Measurements from ENCODE around the gene SMAD7. TPM values are rescaled to one million over a fixed set of nuclear protein-coding genes. Genes with fewer than 3 reads are reported as not detected.

SMAD7 gene
- total and polyA plus RNA-seq, 8 donors = 4.2 to 22.4 (median 6.8) TPM

DNA sequence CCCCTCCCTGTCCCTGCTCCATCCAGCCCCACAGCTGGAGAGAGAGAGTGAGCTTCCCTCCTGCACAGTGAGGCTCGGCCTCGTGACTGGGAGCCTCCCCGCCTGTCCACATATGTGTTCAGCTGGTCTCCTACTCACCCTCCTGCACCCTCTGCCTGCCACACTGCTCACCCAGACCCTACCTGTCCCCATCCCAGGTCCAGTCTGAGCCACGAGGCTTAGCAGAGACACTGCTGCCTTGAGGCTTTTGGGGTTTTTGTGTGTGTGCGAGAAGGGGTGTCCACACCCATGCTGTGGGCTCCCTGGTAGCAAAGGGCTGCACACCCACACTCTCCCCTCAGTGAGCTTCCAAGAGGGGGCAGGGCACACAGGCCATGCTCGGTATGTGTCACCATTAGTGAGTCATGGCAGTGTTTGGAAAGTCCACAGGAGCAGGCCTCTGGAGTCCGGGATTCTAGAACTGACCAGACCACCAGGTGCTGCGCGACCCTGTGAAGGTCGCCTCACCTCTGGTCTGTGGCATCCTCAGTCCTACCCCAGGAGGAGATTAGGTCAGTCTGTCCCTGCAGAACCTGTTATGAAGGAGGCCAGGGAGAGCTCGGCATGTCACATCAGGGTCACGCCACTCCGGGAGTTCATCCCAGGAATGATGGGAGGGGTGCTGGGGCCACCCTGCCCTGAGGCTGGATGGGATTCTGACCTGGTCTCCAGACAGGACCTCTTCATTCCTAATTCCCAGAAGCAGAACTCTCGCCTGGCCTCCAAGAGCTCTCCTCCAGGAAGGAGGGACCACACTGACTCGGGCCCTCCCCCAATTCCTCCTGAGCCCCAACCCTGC, 39.9 kb upstream of the SMAD7 start:
- Histone ChIP-seq H3K4me3 (no peak overlapping the region), H3K27me3 (no peaks in the 10 kb centered on the region), H3K9me3 (no peaks in the 10 kb centered on the region), H3K36me3 (no peaks in the 10 kb centered on the region), H3K27ac (no peak overlapping the region), H3K4me1 (peaks cover 0 to 4% (median 0%) of the 10 kb centered on the region in 3 donors)
- DNase-seq = no peak
- TF ChIP-seq, protein P1, sequence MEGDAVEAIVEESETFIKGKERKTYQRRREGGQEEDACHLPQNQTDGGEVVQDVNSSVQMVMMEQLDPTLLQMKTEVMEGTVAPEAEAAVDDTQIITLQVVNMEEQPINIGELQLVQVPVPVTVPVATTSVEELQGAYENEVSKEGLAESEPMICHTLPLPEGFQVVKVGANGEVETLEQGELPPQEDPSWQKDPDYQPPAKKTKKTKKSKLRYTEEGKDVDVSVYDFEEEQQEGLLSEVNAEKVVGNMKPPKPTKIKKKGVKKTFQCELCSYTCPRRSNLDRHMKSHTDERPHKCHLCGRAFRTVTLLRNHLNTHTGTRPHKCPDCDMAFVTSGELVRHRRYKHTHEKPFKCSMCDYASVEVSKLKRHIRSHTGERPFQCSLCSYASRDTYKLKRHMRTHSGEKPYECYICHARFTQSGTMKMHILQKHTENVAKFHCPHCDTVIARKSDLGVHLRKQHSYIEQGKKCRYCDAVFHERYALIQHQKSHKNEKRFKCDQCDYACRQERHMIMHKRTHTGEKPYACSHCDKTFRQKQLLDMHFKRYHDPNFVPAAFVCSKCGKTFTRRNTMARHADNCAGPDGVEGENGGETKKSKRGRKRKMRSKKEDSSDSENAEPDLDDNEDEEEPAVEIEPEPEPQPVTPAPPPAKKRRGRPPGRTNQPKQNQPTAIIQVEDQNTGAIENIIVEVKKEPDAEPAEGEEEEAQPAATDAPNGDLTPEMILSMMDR (IDR thresholded peaks at IDR 0.05) = no peak
- intact Hi-C loops (cut with DNase I) = no loop called here
- WGBS, 2 donors = 81 to 90% methylated on average over 10 to 15 of the region's 15 CpGs
- peak in 3 of 4 donors; percentile 35 to 58 (median 56) for ATAC-seq
- no peak for FAIRE-seq

DNA sequence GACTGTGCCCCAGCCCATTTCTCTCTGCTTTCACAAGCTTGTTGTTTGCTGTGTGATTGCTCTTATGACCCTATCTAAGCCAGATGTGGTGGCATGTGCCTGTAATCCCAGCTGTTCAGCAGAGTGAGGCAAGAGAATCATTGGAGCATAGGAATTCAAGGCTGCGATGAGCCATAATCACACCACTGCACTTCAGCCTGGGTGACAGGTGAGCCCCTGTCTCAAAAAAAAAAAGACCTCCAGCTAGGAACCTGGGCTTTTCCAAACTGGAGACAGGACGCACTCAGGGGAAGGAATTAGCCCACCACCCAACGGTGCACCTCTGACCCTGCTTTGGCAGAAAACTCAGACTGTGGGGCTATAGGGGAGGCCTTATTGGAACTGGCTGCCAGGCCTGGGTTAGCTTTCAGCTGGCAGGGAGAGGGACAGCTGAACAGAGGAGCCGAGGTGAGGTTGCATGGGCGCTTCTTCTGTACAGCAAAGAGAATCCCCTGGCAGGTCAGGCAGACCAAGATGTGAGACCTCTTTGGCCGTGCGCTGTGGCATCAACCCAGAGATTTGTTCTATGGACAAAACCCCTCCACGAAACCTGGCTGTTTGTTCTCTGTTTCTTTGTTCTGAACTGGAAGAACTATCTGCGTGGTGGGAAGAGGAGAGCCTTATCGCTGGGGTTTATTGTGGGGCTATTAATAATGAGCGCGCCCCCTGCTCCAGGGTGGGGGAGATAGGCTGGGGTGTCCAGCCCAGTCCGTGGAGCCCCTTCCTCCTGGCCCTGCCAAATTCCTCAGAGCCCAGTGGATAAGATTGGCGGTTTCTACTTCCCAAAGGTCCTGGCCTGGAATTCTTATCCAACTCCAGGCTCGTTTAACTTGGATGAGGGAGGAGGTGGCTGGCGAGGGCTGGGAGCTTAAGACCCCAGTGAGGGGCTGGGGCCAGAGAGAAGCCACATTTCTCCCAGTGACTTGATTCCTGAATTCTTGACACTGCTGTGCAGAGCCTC, 38.8 kb upstream of the SMAD7 start:
- H3K9me3 ChIP-seq = no peaks in the 10 kb centered on the region
- no peak for FAIRE-seq
- no peak overlapping the region for H3K27ac ChIP-seq
- H3K4me1 ChIP-seq = peaks cover 0 to 4% (median 0%) of the 10 kb centered on the region in 3 donors
- no peaks in the 10 kb centered on the region for H3K27me3 ChIP-seq
- no peak overlapping the region for H3K4me3 ChIP-seq
- intact Hi-C loops (cut with DNase I) = no loop called here
- TF ChIP-seq, protein P1 (IDR thresholded peaks at IDR 0.05) = no peak
- no peak for ATAC-seq
- no peaks in the 10 kb centered on the region for H3K36me3 ChIP-seq
- DNase-seq = peak in 1 of 6 donors; percentile 39
- WGBS, 2 donors = 75 to 80% methylated on average over 16 of the region's 16 CpGs

DNA sequence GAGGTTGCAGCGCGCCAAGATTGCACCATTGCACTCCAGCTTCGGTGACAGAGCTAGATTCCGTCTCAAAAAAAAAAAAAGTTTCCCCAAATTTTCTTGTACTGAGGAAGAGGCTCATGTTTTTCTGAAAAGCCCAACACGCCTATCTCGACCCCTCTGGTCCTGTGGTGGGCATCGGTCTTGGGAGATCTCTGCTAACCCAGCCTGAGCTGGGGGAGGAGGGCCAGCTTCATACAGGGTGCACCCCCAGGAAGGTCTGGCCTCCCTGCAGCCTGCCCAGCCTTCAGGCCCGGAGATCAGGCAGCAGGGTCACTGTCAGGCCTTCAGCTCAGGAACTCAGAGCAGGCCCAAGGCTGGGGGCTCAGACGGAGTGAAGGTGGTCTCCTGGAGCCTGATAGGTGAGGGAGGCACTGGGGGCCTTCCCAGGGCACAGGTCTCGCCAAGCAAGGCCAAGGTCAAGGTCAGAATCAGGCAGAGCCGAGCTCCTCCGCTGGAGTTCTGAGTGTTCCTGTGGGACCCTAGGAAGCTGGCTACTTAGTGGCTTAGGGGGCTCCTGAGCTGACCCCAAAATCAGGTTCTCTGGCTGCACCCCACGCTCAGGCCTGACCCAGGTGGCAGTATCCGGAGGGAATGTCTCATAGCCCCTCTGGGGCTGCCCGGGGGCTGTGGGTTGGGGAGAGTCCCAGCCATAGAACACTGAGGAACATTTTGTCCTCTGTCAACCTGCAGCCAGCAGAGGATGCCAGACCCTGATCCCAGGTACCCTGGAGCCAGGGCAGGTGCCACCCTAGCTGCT, 37.9 kb upstream of the SMAD7 start:
- TF ChIP-seq, protein P1 (IDR thresholded peaks at IDR 0.05) = no peak
- Histone ChIP-seq H3K27ac (no peak overlapping the region), H3K4me3 (no peak overlapping the region), H3K4me1 (no peaks in the 10 kb centered on the region), H3K36me3 (no peaks in the 10 kb centered on the region), H3K27me3 (no peaks in the 10 kb centered on the region), H3K9me3 (no peaks in the 10 kb centered on the region)
- ATAC-seq = no peak
- intact Hi-C loops (cut with DNase I) = no loop called here
- FAIRE-seq = no peak
- peak in 1 of 6 donors; percentile 42 for DNase-seq
- WGBS, 2 donors = 86 to 87% methylated on average over 15 of the region's 15 CpGs

GRCh38 chr18:48987821-48988220, 37.1 kb upstream of the SMAD7 start:
- H3K27me3 ChIP-seq = no peaks in the 10 kb centered on the region
- FAIRE-seq (no peak), ATAC-seq (no peak), DNase-seq (no peak)
- H3K4me3 ChIP-seq = no peak overlapping the region
- H3K9me3 ChIP-seq = no peaks in the 10 kb centered on the region
- TF ChIP-seq, protein P1 (IDR thresholded peaks at IDR 0.05) = no peak
- H3K27ac ChIP-seq = no peak overlapping the region
- no peaks in the 10 kb centered on the region for H3K36me3 ChIP-seq
- intact Hi-C loops (cut with DNase I) = no loop called here
- no peaks in the 10 kb centered on the region for H3K4me1 ChIP-seq
- WGBS, 2 donors = 84 to 85% methylated on average over 8 of the region's 8 CpGs
